ENCODE results near the gene TM4SF1. TPM values are rescaled to one million over a fixed set of nuclear protein-coding genes. Genes with fewer than 3 reads are reported as not detected.

Gene TM4SF1
- total and polyA plus RNA-seq, 10 donors = 31.0 to 260 (median 123) TPM

- WGBS, 5 donors = 79 to 87% (median 79%) methylated on average over 3 of the region's 3 CpGs
- peaks cover 0 to 27% (median 0%) of the 10 kb centered on the region in 6 donors for H3K36me3 ChIP-seq
- no peaks in the 10 kb centered on the region for H3K9me3 ChIP-seq
- TF ChIP-seq POLR2AphosphoS5 (IDR thresholded peaks at IDR 0.05) = no peak
- no peak for TF ChIP-seq CTCF (IDR thresholded peaks at IDR 0.05 in 8 of 11, conservative IDR thresholded peaks at IDR 0.05 in 3 of 11)
- TF ChIP-seq POLR2A (IDR thresholded peaks at IDR 0.05) = no peak
- no peak for DNase-seq
- peaks cover 0 to 3% (median 0%) of the 10 kb centered on the region in 7 donors for H3K27me3 ChIP-seq (replicated peaks in 1 of 7)
- intact Hi-C loops (cut with DNase I; ENCODE audit: low total_unique reads) = no loop called here
- H3K27ac ChIP-seq = peak overlapping the region in 1 of 8 donors; percentile 15
- no peak overlapping the region for H3K4me3 ChIP-seq
- H3K4me1 ChIP-seq = peaks cover 3 to 24% (median 16%) of the 10 kb centered on the region in 6 donors
These were observed 10.3 kb downstream of the TM4SF1 start for GRCh38 chr3:149366941-149367840.

DNA sequence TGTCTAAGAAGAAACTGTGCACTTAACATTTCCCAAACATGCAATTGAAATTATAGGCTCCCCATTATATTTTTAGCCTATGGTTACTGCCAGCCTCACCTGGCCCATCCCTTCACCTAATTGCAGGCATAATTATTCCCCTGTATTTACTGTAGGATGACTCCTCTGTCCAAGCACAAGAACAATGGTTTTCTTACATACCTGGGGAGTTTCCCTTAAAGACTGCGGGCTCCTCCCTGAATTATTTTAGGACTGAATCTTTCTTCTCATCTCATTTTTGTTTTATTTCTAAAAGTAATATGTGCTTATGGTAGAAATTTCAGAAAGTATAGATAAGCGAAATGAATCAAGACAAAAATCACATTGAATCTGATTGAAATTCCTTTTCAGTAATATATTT, 11.4 kb downstream of the TM4SF1 start:
- peaks cover 0 to 14% (median 7%) of the 10 kb centered on the region in 6 donors for H3K4me1 ChIP-seq
- H3K27me3 ChIP-seq (replicated peaks in 1 of 7) = peaks cover 0 to 4% (median 0%) of the 10 kb centered on the region in 7 donors
- no peaks in the 10 kb centered on the region for H3K9me3 ChIP-seq
- TF ChIP-seq POLR2AphosphoS5 (IDR thresholded peaks at IDR 0.05) = no peak
- no peak for TF ChIP-seq CTCF (IDR thresholded peaks at IDR 0.05 in 8 of 11, conservative IDR thresholded peaks at IDR 0.05 in 3 of 11)
- TF ChIP-seq POLR2A (IDR thresholded peaks at IDR 0.05) = no peak
- no peak for DNase-seq
- no peak overlapping the region for H3K4me3 ChIP-seq
- H3K36me3 ChIP-seq = peaks cover 0 to 18% (median 0%) of the 10 kb centered on the region in 6 donors
- no peak overlapping the region for H3K27ac ChIP-seq
- intact Hi-C loops (cut with DNase I; ENCODE audit: low total_unique reads) = no loop called here
- WGBS, 5 donors = 91 to 100% (median 97%) methylated on average over 2 of the region's 2 CpGs

GRCh38 chr3:149364624-149365023, 12.8 kb downstream of the TM4SF1 start:
- H3K27me3 ChIP-seq (replicated peaks in 1 of 7) = peaks cover 0 to 4% (median 0%) of the 10 kb centered on the region in 7 donors
- peaks cover 0 to 4% (median 0%) of the 10 kb centered on the region in 6 donors for H3K4me1 ChIP-seq
- intact Hi-C loops (cut with DNase I; ENCODE audit: low total_unique reads) = no loop called here
- no peak for TF ChIP-seq POLR2AphosphoS5 (IDR thresholded peaks at IDR 0.05)
- TF ChIP-seq CTCF (IDR thresholded peaks at IDR 0.05 in 8 of 11, conservative IDR thresholded peaks at IDR 0.05 in 3 of 11) = no peak
- no peak for TF ChIP-seq POLR2A (IDR thresholded peaks at IDR 0.05)
- H3K9me3 ChIP-seq = no peaks in the 10 kb centered on the region
- H3K4me3 ChIP-seq = no peak overlapping the region
- no peak overlapping the region for H3K27ac ChIP-seq
- DNase-seq = no peak
- WGBS, 5 donors = 66 to 89% (median 78%) methylated on average over 2 of the region's 2 CpGs
- peaks cover 0 to 10% (median 0%) of the 10 kb centered on the region in 6 donors for H3K36me3 ChIP-seq

- Histone ChIP-seq H3K9me3 (no peaks in the 10 kb centered on the region), H3K36me3 (no peaks in the 10 kb centered on the region), H3K4me1 (no peaks in the 10 kb centered on the region), H3K4me3 (no peak overlapping the region), H3K27ac (peak overlapping the region in 2 of 8 donors; percentile 33 to 41), H3K27me3 (replicated peaks in 1 of 7) (peaks cover 0 to 4% (median 0%) of the 10 kb centered on the region in 7 donors)
- intact Hi-C loops (cut with DNase I; ENCODE audit: low total_unique reads) = no loop called here
- no peak for DNase-seq
- TF ChIP-seq CTCF (IDR thresholded peaks at IDR 0.05 in 8 of 11, conservative IDR thresholded peaks at IDR 0.05 in 3 of 11) (no peak), POLR2A (IDR thresholded peaks at IDR 0.05) (no peak), POLR2AphosphoS5 (IDR thresholded peaks at IDR 0.05) (no peak)
- WGBS, 5 donors = 68 to 89% (median 74%) methylated on average over 2 of the region's 2 CpGs
These were observed 14.4 kb downstream of the TM4SF1 start for GRCh38 chr3:149363053-149363452.

Data from spleen (tissue), 11 donors.